BJ (cell line): ENCODE measurements around the gene AP3B1. TPM values are rescaled to one million over a fixed set of nuclear protein-coding genes. Genes with fewer than 3 reads are reported as not detected.

Source experiments
- CTCF ChIA-PET: fragments of 350-600 bp; formaldehyde crosslinking; extraction: SDS; loops from one replicate; lab custom pipeline; 2021; ENCODE audit warnings: antibody characterized with exemption, inconsistent platforms; lab: Yijun Ruan, JAX
- POLR2A ChIA-PET: fragments of 300-600 bp; sonication (Branson Sonifier 250); formaldehyde crosslinking; extraction: SDS; loops from one replicate; lab custom pipeline; 2021; ENCODE audit warnings: antibody characterized with exemption; lab: Charles Lee
- DNase-seq: peaks from one replicate; pipeline ENCODE4 v3.0.0-alpha.2; 2011; ENCODE audit warnings: low read depth
- H3K27me3 ChIP-seq: 2 replicates; pipeline ENCODE4 v1.6.0; 2011; ENCODE audit warnings: low read length; ENCODE audit not compliant: control insufficient read depth, insufficient read depth
- H3K36me3 ChIP-seq: 2 replicates; pipeline ENCODE4 v1.5.1; 2011; ENCODE audit warnings: low read length; ENCODE audit not compliant: control insufficient read depth, insufficient read depth
- H3K4me3 ChIP-seq: 2 replicates; pipeline ENCODE4 v1.5.1; 2011; ENCODE audit warnings: low read depth, mild to moderate bottlenecking, control low read depth, low read length
- polyA plus RNA-seq: library from polyadenylated mRNA; depleted of rRNA; stranded (reverse); fragments of >200 nt; gene quantifications from 2 replicates; pipeline ENCODE4 v1.2.3, GENCODE V29; 2011
- TF ChIP-seq, protein P1 (sequence below): IDR thresholded peaks from 2 replicates; pipeline ENCODE4 v1.5.1; 2011; ENCODE audit warnings: low read depth, mild to moderate bottlenecking, control low read depth, inconsistent platforms, low read length, moderate library complexity; ENCODE audit not compliant: insufficient read depth

The AP3B1 gene
- polyA plus RNA-seq, 1 experiment: 23.9 TPM

GRCh38 chr5:78132507-78132906, 162.0 kb downstream of the AP3B1 start:
- ChIA-PET CTCF (no interaction called here), POLR2A (no interaction called here)
- TF ChIP-seq, protein P1, sequence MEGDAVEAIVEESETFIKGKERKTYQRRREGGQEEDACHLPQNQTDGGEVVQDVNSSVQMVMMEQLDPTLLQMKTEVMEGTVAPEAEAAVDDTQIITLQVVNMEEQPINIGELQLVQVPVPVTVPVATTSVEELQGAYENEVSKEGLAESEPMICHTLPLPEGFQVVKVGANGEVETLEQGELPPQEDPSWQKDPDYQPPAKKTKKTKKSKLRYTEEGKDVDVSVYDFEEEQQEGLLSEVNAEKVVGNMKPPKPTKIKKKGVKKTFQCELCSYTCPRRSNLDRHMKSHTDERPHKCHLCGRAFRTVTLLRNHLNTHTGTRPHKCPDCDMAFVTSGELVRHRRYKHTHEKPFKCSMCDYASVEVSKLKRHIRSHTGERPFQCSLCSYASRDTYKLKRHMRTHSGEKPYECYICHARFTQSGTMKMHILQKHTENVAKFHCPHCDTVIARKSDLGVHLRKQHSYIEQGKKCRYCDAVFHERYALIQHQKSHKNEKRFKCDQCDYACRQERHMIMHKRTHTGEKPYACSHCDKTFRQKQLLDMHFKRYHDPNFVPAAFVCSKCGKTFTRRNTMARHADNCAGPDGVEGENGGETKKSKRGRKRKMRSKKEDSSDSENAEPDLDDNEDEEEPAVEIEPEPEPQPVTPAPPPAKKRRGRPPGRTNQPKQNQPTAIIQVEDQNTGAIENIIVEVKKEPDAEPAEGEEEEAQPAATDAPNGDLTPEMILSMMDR: no peak

GRCh38 chr5:78129597-78129996, 164.9 kb downstream of the AP3B1 start:
- CTCF ChIA-PET: no interaction called here
- POLR2A ChIA-PET: no interaction called here
- TF ChIP-seq, protein P1: no peak
- H3K27me3 ChIP-seq: no peaks in the 10 kb centered on the region
- DNase-seq: no peak
- no peak overlapping the region for H3K4me3 ChIP-seq
- H3K36me3 ChIP-seq: peaks cover 2% of the 10 kb centered on the region; the same call in 1 of the 2 replicates

More at GRCh38 chr5:78132507-78132906, 162.0 kb downstream of the AP3B1 start:
- H3K4me3 ChIP-seq: no peak overlapping the region
- DNase-seq: no peak
- H3K36me3 ChIP-seq: peaks cover 2% of the 10 kb centered on the region; the same call in 1 of the 2 replicates
- no peaks in the 10 kb centered on the region for H3K27me3 ChIP-seq

GRCh38 chr5:78127875-78128274, 166.6 kb downstream of the AP3B1 start:
- TF ChIP-seq, protein P1: peak; percentile 26; the same call in 1 of the 2 replicates
- ChIA-PET POLR2A (no interaction called here), CTCF (interaction anchor here (0.9 to 1.1 kb wide), 2 partner anchors 10 to 13 kb away, joined by 4 read pairs; no protein-coding TSS in a partner anchor)

GRCh38 chr5:78126536-78126935, 168.0 kb downstream of the AP3B1 start:
- POLR2A ChIA-PET: no interaction called here
- H3K36me3 ChIP-seq: no peaks in the 10 kb centered on the region
- TF ChIP-seq, protein P1: no peak
- no peak for DNase-seq
- H3K4me3 ChIP-seq: no peak overlapping the region
- CTCF ChIA-PET: interaction anchor here (1.5 kb wide), 1 partner anchor 15 kb away, joined by 4 read pairs; no protein-coding TSS in a partner anchor
- H3K27me3 ChIP-seq: no peaks in the 10 kb centered on the region

More at GRCh38 chr5:78127875-78128274, 166.6 kb downstream of the AP3B1 start:
- H3K27me3 ChIP-seq: no peaks in the 10 kb centered on the region
- no peaks in the 10 kb centered on the region for H3K36me3 ChIP-seq
- DNase-seq: no peak
- H3K4me3 ChIP-seq: no peak overlapping the region

DNA sequence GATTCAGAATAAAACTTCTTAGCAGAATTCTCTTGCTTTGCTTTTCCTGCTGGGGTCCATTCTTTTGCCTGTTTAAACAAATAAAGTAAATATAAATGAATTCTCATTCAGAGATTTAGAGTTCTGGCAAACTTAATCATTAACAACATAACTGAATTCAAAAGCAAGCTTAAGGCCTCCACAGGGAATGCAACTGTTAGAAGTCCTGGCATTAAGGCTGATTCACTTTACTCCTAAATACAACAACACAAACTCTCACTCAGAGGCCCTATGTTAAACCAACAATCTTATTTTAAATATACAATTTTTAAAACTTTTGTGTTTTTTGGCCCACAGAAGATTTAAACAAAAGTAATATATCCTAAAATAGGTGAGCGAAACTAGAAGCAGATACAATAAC, 178.3 kb downstream of the AP3B1 start:
- POLR2A ChIA-PET: no interaction called here
- TF ChIP-seq, protein P1: no peak
- CTCF ChIA-PET: no interaction called here
- DNase-seq: no peak
- Histone ChIP-seq H3K27me3 (no peaks in the 10 kb centered on the region), H3K36me3 (no peaks in the 10 kb centered on the region), H3K4me3 (no peak overlapping the region)
